AG04449 (cell line): ENCODE data around the gene CBFB.

ENCODE experiments used
- CTCF ChIA-PET: fragments of 350-600 bp; formaldehyde crosslinking; extraction: SDS; loops from one replicate; lab custom pipeline; 2021; ENCODE audit warnings: antibody characterized with exemption; lab: Yijun Ruan, JAX
- POLR2A ChIA-PET: fragments of 400-600, 350-600 bp; formaldehyde crosslinking; extraction: SDS; loops from one replicate; lab custom pipeline; 2020; ENCODE audit warnings: antibody characterized with exemption, inconsistent platforms; lab: Yijun Ruan, JAX
- DNase-seq: peaks from one replicate; pipeline ENCODE4 v3.0.0-alpha.2; 2010; ENCODE audit warnings: low read depth, low spot score
- H3K4me3 ChIP-seq: 2 replicates; pipeline ENCODE4 v1.5.1; 2011; ENCODE audit warnings: low read depth, mild to moderate bottlenecking, control low read depth, low read length
- TF ChIP-seq, protein P1 (sequence below): IDR thresholded peaks from one replicate; pipeline ENCODE4 v1.5.1; 2011; ENCODE audit warnings: mild to moderate bottlenecking, moderate library complexity, low read length, control low read depth, inconsistent platforms; ENCODE audit not compliant: insufficient read depth; ENCODE audit errors: missing control alignments

CBFB gene

GRCh38 chr16:67128887-67129286 is 99.9 kb downstream of the CBFB start:
- ChIA-PET POLR2A (no interaction called here), CTCF (interaction anchor here (0.8 to 3.5 kb wide), 8 partner anchors 9 to 151 kb away, joined by 3 to 22 read pairs (median 6); partner anchors contain the start of gene B3GNT9)
- no peak overlapping the region for H3K4me3 ChIP-seq
- TF ChIP-seq, protein P1, sequence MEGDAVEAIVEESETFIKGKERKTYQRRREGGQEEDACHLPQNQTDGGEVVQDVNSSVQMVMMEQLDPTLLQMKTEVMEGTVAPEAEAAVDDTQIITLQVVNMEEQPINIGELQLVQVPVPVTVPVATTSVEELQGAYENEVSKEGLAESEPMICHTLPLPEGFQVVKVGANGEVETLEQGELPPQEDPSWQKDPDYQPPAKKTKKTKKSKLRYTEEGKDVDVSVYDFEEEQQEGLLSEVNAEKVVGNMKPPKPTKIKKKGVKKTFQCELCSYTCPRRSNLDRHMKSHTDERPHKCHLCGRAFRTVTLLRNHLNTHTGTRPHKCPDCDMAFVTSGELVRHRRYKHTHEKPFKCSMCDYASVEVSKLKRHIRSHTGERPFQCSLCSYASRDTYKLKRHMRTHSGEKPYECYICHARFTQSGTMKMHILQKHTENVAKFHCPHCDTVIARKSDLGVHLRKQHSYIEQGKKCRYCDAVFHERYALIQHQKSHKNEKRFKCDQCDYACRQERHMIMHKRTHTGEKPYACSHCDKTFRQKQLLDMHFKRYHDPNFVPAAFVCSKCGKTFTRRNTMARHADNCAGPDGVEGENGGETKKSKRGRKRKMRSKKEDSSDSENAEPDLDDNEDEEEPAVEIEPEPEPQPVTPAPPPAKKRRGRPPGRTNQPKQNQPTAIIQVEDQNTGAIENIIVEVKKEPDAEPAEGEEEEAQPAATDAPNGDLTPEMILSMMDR = no peak
- DNase-seq = no peak

GRCh38 chr16:67129422-67129821 is 100.5 kb downstream of the CBFB start:
- H3K4me3 ChIP-seq = no peak overlapping the region
- no peak for DNase-seq
- TF ChIP-seq, protein P1 = no peak
- ChIA-PET CTCF (interaction anchor here (0.8 to 3.5 kb wide), 8 partner anchors 9 to 152 kb away, joined by 3 to 22 read pairs (median 6); partner anchors contain the start of gene B3GNT9), POLR2A (no interaction called here)

DNA sequence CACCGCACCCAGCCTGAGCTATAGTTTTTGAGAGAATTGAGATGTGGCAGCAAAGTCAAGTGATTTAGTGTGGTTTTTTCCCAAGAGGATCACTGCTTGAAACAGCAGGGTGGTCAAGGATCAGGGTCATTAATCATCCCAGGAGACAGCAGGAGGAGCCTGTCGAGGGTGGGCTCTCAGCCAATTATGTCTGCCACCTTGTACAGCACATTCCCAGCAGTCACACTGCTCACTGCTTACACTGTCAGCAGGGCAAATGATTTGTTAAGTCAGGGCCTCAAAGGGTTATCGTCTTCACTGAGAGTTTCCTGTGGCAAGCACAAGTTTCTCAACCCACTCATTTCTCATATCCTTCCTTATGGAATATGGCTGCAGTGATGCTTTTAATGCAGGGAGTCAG is 108.7 kb downstream of the CBFB start:
- H3K4me3 ChIP-seq = no peak overlapping the region
- CTCF ChIA-PET = interaction anchor here (0.5 to 9.3 kb wide), 7 partner anchors 13 to 176 kb away, joined by 3 to 91 read pairs (median 3); partner anchors contain the start of genes CES3 and PHAF1
- no peak for DNase-seq
- POLR2A ChIA-PET = no interaction called here
- TF ChIP-seq, protein P1 = no peak

DNA sequence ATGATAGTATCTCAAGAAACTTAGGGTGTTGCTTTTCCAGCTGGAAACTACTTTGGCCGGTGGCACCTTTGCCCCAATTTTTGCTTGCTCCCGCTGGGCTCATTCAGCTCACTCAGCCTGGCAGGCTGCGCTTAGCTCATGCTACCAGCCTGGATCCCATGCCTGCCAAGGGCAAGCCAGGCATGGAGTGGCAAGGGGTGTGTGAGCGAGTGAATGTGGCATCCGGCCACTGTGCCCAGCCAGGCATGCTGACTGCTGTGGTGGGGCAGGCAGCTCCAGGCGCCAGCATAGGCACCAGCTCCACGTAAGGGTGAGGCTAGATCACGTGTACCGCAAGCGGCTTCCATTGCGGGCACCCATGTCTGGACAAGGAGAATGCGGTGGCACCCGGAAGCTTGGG is 112.4 kb downstream of the CBFB start:
- H3K4me3 ChIP-seq = no peak overlapping the region
- POLR2A ChIA-PET = interaction anchor here (0.9 to 1.2 kb wide), 2 partner anchors 9 to 26 kb away, joined by 3 to 4 read pairs; partner anchors contain the start of gene B3GNT9
- TF ChIP-seq, protein P1 = no peak
- DNase-seq = no peak
- CTCF ChIA-PET = interaction anchor here (0.8 to 9.3 kb wide), 8 partner anchors 10 to 187 kb away, joined by 3 to 91 read pairs (median 6); partner anchors contain the start of genes B3GNT9, CES3 and NOL3

DNA sequence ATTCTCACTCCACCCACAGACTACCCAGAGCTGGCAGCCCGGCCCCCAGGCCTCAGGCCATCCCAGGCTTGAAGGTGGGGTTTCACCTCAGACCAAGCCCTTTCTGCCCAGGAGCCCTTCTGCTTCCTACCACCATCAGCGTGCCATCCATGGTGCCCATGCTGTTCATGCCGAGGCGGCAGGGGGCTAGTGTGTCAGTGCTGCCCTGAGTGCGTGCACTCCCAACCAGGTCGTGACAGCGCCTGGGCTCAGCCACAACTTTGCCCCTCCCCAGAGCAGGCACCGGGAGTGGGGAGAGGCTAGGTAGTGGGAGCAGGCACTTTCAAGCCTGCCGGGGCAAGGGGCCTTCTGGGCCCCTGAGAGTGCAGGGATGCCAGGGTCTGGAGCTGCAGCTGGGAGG is 113.4 kb downstream of the CBFB start:
- CTCF ChIA-PET = interaction anchor here (0.8 to 9.3 kb wide), 4 partner anchors 14 to 188 kb away, joined by 3 to 91 read pairs (median 8); no protein-coding TSS in a partner anchor
- TF ChIP-seq, protein P1 = no peak
- no peak overlapping the region for H3K4me3 ChIP-seq
- DNase-seq = no peak
- POLR2A ChIA-PET = interaction anchor here (1.2 kb wide), 1 partner anchor 8 kb away, joined by 4 read pairs; the partner anchor contains the start of gene B3GNT9

GRCh38 chr16:67144943-67145342 is 116.0 kb downstream of the CBFB start:
- TF ChIP-seq, protein P1 = no peak
- POLR2A ChIA-PET = no interaction called here

More at GRCh38 chr16:67144943-67145342, 116.0 kb downstream of the CBFB start:
- CTCF ChIA-PET = interaction anchor here (1.0 to 9.3 kb wide), 5 partner anchors 11 to 184 kb away, joined by 3 to 91 read pairs (median 6); partner anchors contain the start of gene CES3
- no peak overlapping the region for H3K4me3 ChIP-seq
- DNase-seq = no peak
